Esophagus squamous epithelium (tissue), 4 donors: Measurements from ENCODE around the gene ASTN1.

Experiments used
- CTCF ChIP-seq, 6 experiments: fragments of 450-650 bp in 4 of 6; fragments of 200-600 bp in 2 of 6; sonication (generic) in 2 of 6; IDR thresholded peaks; one replicate each; pipeline ENCODE4 v1.5.1; 2016 to 2019; ENCODE audit warnings: antibody characterized with exemption in 6 of 6, mild to moderate bottlenecking in 4 of 6, moderate library complexity in 4 of 6
- POLR2A ChIP-seq, 4 donors: fragments of 450-650 bp; IDR thresholded peaks; one replicate each; pipeline ENCODE4 v1.6.1; 2017; ENCODE audit warnings: antibody characterized with exemption in 4 of 4, mild to moderate bottlenecking in 4 of 4, moderate library complexity in 3 of 4

GRCh38 chr1:176934370-176934769, 230.1 kb downstream of the ASTN1 start:
- no peak for TF ChIP-seq CTCF (IDR thresholded peaks at IDR 0.05)
- no peak for TF ChIP-seq POLR2A (IDR thresholded peaks at IDR 0.05)
